Endothelial cell of umbilical vein (primary cell): Measurements from ENCODE around the gene PNPLA1. TPM values are rescaled to one million over a fixed set of nuclear protein-coding genes. Genes with fewer than 3 reads are reported as not detected.

Experiments
- BruUV-seq: library from RNA; stranded (reverse); fragments of 400-500 nt; replicated peaks from 2 replicates; lab custom pipeline; 2021; lab: Mats Ljungman, UMichigan
- CTCF ChIA-PET: fragments of 300-600, 350-600 bp; sonication (Branson Sonifier 250); formaldehyde crosslinking; loops from one replicate; lab custom pipeline; 2021; ENCODE audit warnings: antibody characterized with exemption, inconsistent platforms; lab: Charles Lee
- POLR2A ChIA-PET: fragments of 300-600, 350-600 bp; sonication (Branson Sonifier 250); formaldehyde crosslinking; loops from one replicate; lab custom pipeline; 2021; ENCODE audit warnings: antibody characterized with exemption, inconsistent platforms; lab: Charles Lee
- DNase-seq: peaks from one replicate; pipeline ENCODE4 v3.0.0-alpha.2; 2011; ENCODE audit warnings: low read depth, low spot score
- FAIRE-seq: peaks from 2 replicates; lab custom pipeline; 2011; peaks lifted over from hg19 to GRCh38; lab: Jason Lieb, UNC
- H2AFZ ChIP-seq: 2 replicates; pipeline ENCODE4 v1.6.0; 2012; ENCODE audit warnings: low read depth, low read length, control low read depth, inconsistent platforms
- H3K27ac ChIP-seq: 2 replicates; pipeline ENCODE4 v1.5.1; 2011; ENCODE audit warnings: low read depth, mild to moderate bottlenecking, control low read depth, low read length, moderate library complexity; ENCODE audit not compliant: insufficient read depth
- H3K27me3 ChIP-seq, 2 experiments: 2 replicates each; pipeline versions ENCODE4 v1.6.0 to v1.6.1; 2011; ENCODE audit warnings: low read length in 2 of 2, mixed read lengths in 1 of 2; ENCODE audit not compliant: control insufficient read depth in 2 of 2, insufficient read depth in 2 of 2
- H3K36me3 ChIP-seq, 2 experiments: 2 replicates in 1 of 2; 3 replicates in 1 of 2; pipeline ENCODE4 v1.5.1; 2011; ENCODE audit warnings: low read length in 2 of 2, mild to moderate bottlenecking in 1 of 2, moderate library complexity in 1 of 2; ENCODE audit not compliant: control insufficient read depth in 2 of 2, insufficient read depth in 2 of 2; ENCODE audit errors: extremely low read depth in 1 of 2
- H3K4me1 ChIP-seq: 3 replicates; pipeline ENCODE4 v1.5.1; 2011; ENCODE audit warnings: mild to moderate bottlenecking, low read length; ENCODE audit not compliant: control insufficient read depth, insufficient read depth; ENCODE audit errors: extremely low read depth
- H3K4me2 ChIP-seq: 2 replicates; pipeline ENCODE4 v1.6.1; 2011; ENCODE audit warnings: low read length, control low read depth, mixed read lengths; ENCODE audit not compliant: insufficient read depth
- H3K4me3 ChIP-seq, 3 experiments: fragments of 200-600 bp in 1 of 3; sonication (generic), shearing (Covaris generic) in 1 of 3; replicated peaks in 1 of 3; 2 replicates each; pipeline ENCODE4 v1.5.1; 2011 to 2016; ENCODE audit warnings: control low read depth in 3 of 3, low read length in 3 of 3, mild to moderate bottlenecking in 2 of 3, inconsistent platforms in 1 of 3, low read depth in 1 of 3, moderate library complexity in 1 of 3; ENCODE audit not compliant: insufficient read depth in 1 of 3
- H3K79me2 ChIP-seq: 2 replicates; pipeline ENCODE4 v1.6.0; 2012; ENCODE audit warnings: low read length, inconsistent platforms; ENCODE audit not compliant: control insufficient read depth, insufficient read depth
- H3K9ac ChIP-seq: replicated peaks from 2 replicates; pipeline ENCODE3; 2011; ENCODE audit warnings: low read length, control low read depth; ENCODE audit not compliant: insufficient read depth; ENCODE audit errors: extremely low read depth
- H3K9me1 ChIP-seq: replicated peaks from 3 replicates; pipeline ENCODE4 v1.6.0; 2011; ENCODE audit warnings: mild to moderate bottlenecking, low read length; ENCODE audit not compliant: control insufficient read depth, insufficient read depth; ENCODE audit errors: extremely low read depth
- H3K9me3 ChIP-seq: replicated peaks from 2 replicates; pipeline ENCODE4 v1.5.1; 2012; ENCODE audit warnings: low read length, inconsistent platforms; ENCODE audit not compliant: control insufficient read depth, insufficient read depth
- H4K20me1 ChIP-seq: replicated peaks from 2 replicates; pipeline ENCODE3; 2011; ENCODE audit warnings: mild to moderate bottlenecking, low read length; ENCODE audit not compliant: control insufficient read depth, insufficient read depth; ENCODE audit errors: extremely low read depth
- CTCF ChIP-seq, 2 donors: IDR thresholded peaks; 1 replicate in 1 of 2; 2 replicates in 1 of 2; pipeline ENCODE4 v1.5.1; 2011; ENCODE audit warnings: low read length in 2 of 2, mild to moderate bottlenecking in 2 of 2, moderate library complexity in 2 of 2, control low read depth in 1 of 2, inconsistent platforms in 1 of 2, low read depth in 1 of 2; ENCODE audit not compliant: insufficient read depth in 1 of 2; ENCODE audit errors: extremely low read depth in 1 of 2
- EZH2 ChIP-seq: IDR thresholded peaks from 2 replicates; pipeline ENCODE4 v1.6.1; 2012; ENCODE audit warnings: borderline replicate concordance, low read depth, mild to moderate bottlenecking, moderate library complexity, low read length, inconsistent platforms; ENCODE audit not compliant: severe bottlenecking
- FOS ChIP-seq: IDR thresholded peaks from 2 replicates; pipeline ENCODE4 v1.6.1; 2011; ENCODE audit warnings: mild to moderate bottlenecking, low read length, moderate library complexity, borderline replicate concordance; ENCODE audit not compliant: insufficient read depth
- GATA2 ChIP-seq: IDR thresholded peaks from 2 replicates; pipeline ENCODE4 v1.7.0; 2011; ENCODE audit warnings: low read depth, mild to moderate bottlenecking, moderate library complexity, mixed read lengths, low read length; ENCODE audit not compliant: insufficient read length, insufficient read depth
- JUN ChIP-seq: IDR thresholded peaks from 2 replicates; pipeline ENCODE4 v1.6.1; 2011; ENCODE audit warnings: borderline replicate concordance, low read depth; ENCODE audit not compliant: insufficient read length, insufficient read depth
- MAX ChIP-seq: IDR thresholded peaks from 2 replicates; pipeline ENCODE4 v1.6.1; 2011; ENCODE audit not compliant: insufficient read depth, insufficient read length
- dilution Hi-C: fragments of 300-500 bp; cut with MboI; formaldehyde crosslinking; loops from one replicate; pipeline ENCODE4 v1.15.0; 2019; ENCODE audit warnings: low sequenced_read_pairs; ENCODE audit not compliant: extremely low pct_ligation_motif_present
- intact Hi-C: fragments of 100-400 bp; cut with micrococcal nuclease; formaldehyde crosslinking; loops from one replicate; pipeline ENCODE4 v1.10.0; 2022
- polyA plus RNA-seq, 4 experiments: library from polyadenylated mRNA; depleted of rRNA in 3 of 4; stranded (reverse) in 3 of 4; unstranded in 1 of 4; fragments of >200 nt; gene quantifications; 2 replicates each; pipeline versions ENCODE4 v1.2.1 to v1.2.3, GENCODE V29; 2011 to 2012; ENCODE audit warnings: missing spikeins in 1 of 4
- total RNA-seq: library from RNA; stranded (reverse); gene quantifications from 2 replicates; pipeline ENCODE4 v1.2.3, GENCODE V29; 2021

Gene PNPLA1
- total and polyA plus RNA-seq, 2 donors (not counting 3 experiments of a cell fraction or from before 2014, with no cell fraction given), result not detected

GRCh38 chr6:36353411-36353915 lies 83.6 kb downstream of the PNPLA1 start:
- Histone ChIP-seq H3K4me2 (no peak overlapping the region), H3K9me3 (no peaks in the 10 kb centered on the region), H3K4me3 (no peak overlapping the region), H3K9me1 (no peaks in the 10 kb centered on the region), H3K4me1 (peaks cover 38% of the 10 kb centered on the region), H3K36me3 (no peaks in the 10 kb centered on the region), H3K79me2 (no peaks in the 10 kb centered on the region), H4K20me1 (no peaks in the 10 kb centered on the region), H3K27ac (no peak overlapping the region), H3K9ac (no peak overlapping the region), H2AFZ (no peak overlapping the region), H3K27me3 (peaks cover 0 to 6% of the 10 kb centered on the region in 2 experiments)
- BruUV-seq, result no TSS peak
- no peak for TF ChIP-seq GATA2
- no peak for TF ChIP-seq CTCF (IDR thresholded peaks at IDR 0.05; ENCODE audit: extremely low read depth in 1 of 2, insufficient read depth in 1 of 2, low read depth in 1 of 2, low read length in 2 of 2)
- TF ChIP-seq JUN, result peak; percentile 54
- TF ChIP-seq EZH2, result no peak
- no peak for TF ChIP-seq MAX
- no peak for TF ChIP-seq FOS
- ChIA-PET CTCF (interaction anchor here (0.6 to 12.9 kb wide), 3 partner anchors 8 to 16 kb away, joined by 4 to 373 read pairs (median 79); no protein-coding TSS in a partner anchor), POLR2A (interaction anchor here (0.6 kb wide), 1 partner anchor 10 kb away, joined by 3 read pairs; no protein-coding TSS in a partner anchor)
- DNase-seq, result peak; percentile 35
- FAIRE-seq, result no peak
- intact Hi-C loops, result no loop called here
- dilution Hi-C loops, result no loop called here
